DOHH2 (cell line): ENCODE results near the gene TUBB3.

Experiments used
- H3F3A ChIP-seq: fragments of 200-600 bp; sonication (generic), shearing (Covaris generic); 2 replicates; pipeline ENCODE4 v1.6.0; 2016; ENCODE audit warnings: antibody characterized with exemption, mild to moderate bottlenecking; ENCODE audit not compliant: control insufficient read depth, insufficient read depth
- H3K27ac ChIP-seq: fragments of 200-600 bp; sonication (generic); 2 replicates; pipeline ENCODE4 v1.5.1; 2014; ENCODE audit warnings: low read depth, mild to moderate bottlenecking, low read length, moderate library complexity
- H3K27me3 ChIP-seq: fragments of 200-600 bp; sonication (generic); 2 replicates; pipeline ENCODE4 v1.6.1; 2014; ENCODE audit warnings: mild to moderate bottlenecking, low read length, mixed read lengths; ENCODE audit not compliant: control insufficient read depth
- H3K36me3 ChIP-seq: fragments of 200-600 bp; sonication (generic); 2 replicates; pipeline ENCODE4 v1.6.1; 2014; ENCODE audit warnings: mild to moderate bottlenecking, low read length, moderate library complexity, mixed read lengths; ENCODE audit not compliant: control insufficient read depth
- H3K4me1 ChIP-seq: fragments of 200-600 bp; sonication (generic); 2 replicates; pipeline ENCODE4 v1.6.1; 2014; ENCODE audit warnings: mild to moderate bottlenecking, low read length, mixed read lengths; ENCODE audit not compliant: control insufficient read depth
- H3K4me2 ChIP-seq: fragments of 200-600 bp; sonication (generic); 2 replicates; pipeline ENCODE4 v1.6.0; 2014; ENCODE audit warnings: mild to moderate bottlenecking, low read length, moderate library complexity
- H3K4me3 ChIP-seq: fragments of 200-600 bp; sonication (generic); 2 replicates; pipeline ENCODE4 v1.5.1; 2014; ENCODE audit warnings: mild to moderate bottlenecking, low read length, mixed read lengths
- H3K79me2 ChIP-seq: fragments of 200-600 bp; sonication (generic); 2 replicates; pipeline ENCODE4 v1.6.1; 2014; ENCODE audit warnings: mild to moderate bottlenecking, low read length, mixed read lengths; ENCODE audit not compliant: control insufficient read depth
- H3K9me2 ChIP-seq: fragments of 200-600 bp; sonication (generic); replicated peaks from 2 replicates; pipeline ENCODE4 v1.6.1; 2014; ENCODE audit warnings: mild to moderate bottlenecking, low read length, mixed read lengths; ENCODE audit not compliant: control insufficient read depth
- H3K9me3 ChIP-seq: fragments of 200-600 bp; sonication (generic); 2 replicates; pipeline ENCODE4 v1.6.1; 2014; ENCODE audit warnings: antibody characterized with exemption, low read length, mixed read lengths; ENCODE audit not compliant: control insufficient read depth, insufficient read depth
- H4K20me1 ChIP-seq: fragments of 200-600 bp; sonication (generic); 2 replicates; pipeline ENCODE4 v1.6.0; 2014; ENCODE audit warnings: low read depth, mild to moderate bottlenecking, antibody characterized with exemption, low read length, moderate library complexity; ENCODE audit not compliant: control insufficient read depth, insufficient read depth
- EZH2phosphoT487 ChIP-seq: fragments of 200-600 bp; sonication (generic); IDR thresholded peaks from 2 replicates; pipeline ENCODE4 v1.6.1; 2017; ENCODE audit warnings: borderline replicate concordance, mild to moderate bottlenecking, antibody characterized with exemption, low read length, moderate library complexity, mixed read lengths
- TF ChIP-seq, protein P1 (sequence below): fragments of 200-600 bp; sonication (generic); IDR thresholded peaks from one replicate; pipeline ENCODE4 v1.5.1; 2014; ENCODE audit warnings: antibody characterized with exemption, mild to moderate bottlenecking, low read depth, low read length; ENCODE audit not compliant: poor library complexity, severe bottlenecking

TUBB3 gene

DNA sequence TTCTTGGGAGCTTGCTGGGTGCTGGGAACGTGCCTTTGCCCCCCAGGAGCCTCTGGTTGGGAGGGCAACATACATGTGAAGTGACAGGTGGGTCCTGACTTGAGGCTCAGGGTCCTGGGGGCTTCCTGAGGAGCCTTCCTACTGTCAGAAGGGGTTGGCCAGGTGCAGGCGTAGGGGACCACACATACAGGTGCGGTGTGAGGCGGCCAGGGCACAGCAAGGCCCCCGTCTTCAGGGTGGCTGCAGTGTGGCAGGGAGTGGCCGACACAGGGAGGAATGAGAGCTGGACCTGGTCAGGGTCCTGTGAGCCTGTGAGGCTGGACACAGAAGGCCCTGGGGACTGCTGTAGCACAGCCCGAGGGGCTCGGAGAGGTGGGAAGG lies 39.1 kb upstream of the TUBB3 start:
- TF ChIP-seq, protein P1, sequence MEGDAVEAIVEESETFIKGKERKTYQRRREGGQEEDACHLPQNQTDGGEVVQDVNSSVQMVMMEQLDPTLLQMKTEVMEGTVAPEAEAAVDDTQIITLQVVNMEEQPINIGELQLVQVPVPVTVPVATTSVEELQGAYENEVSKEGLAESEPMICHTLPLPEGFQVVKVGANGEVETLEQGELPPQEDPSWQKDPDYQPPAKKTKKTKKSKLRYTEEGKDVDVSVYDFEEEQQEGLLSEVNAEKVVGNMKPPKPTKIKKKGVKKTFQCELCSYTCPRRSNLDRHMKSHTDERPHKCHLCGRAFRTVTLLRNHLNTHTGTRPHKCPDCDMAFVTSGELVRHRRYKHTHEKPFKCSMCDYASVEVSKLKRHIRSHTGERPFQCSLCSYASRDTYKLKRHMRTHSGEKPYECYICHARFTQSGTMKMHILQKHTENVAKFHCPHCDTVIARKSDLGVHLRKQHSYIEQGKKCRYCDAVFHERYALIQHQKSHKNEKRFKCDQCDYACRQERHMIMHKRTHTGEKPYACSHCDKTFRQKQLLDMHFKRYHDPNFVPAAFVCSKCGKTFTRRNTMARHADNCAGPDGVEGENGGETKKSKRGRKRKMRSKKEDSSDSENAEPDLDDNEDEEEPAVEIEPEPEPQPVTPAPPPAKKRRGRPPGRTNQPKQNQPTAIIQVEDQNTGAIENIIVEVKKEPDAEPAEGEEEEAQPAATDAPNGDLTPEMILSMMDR, result no peak
- TF ChIP-seq EZH2phosphoT487, result no peak
- no peak overlapping the region for H3K4me3 ChIP-seq
- H3K9me3 ChIP-seq, result no peaks in the 10 kb centered on the region
- H3K27me3 ChIP-seq, result no peaks in the 10 kb centered on the region
- no peaks in the 10 kb centered on the region for H3K9me2 ChIP-seq
- no peak overlapping the region for H3K4me2 ChIP-seq
- H4K20me1 ChIP-seq, result no peaks in the 10 kb centered on the region
- peaks cover 45% of the 10 kb centered on the region for H3K79me2 ChIP-seq
- H3K27ac ChIP-seq, result no peak overlapping the region
- no peaks in the 10 kb centered on the region for H3K4me1 ChIP-seq
- H3F3A ChIP-seq, result no peaks in the 10 kb centered on the region
- peaks cover 68% of the 10 kb centered on the region for H3K36me3 ChIP-seq

DNA sequence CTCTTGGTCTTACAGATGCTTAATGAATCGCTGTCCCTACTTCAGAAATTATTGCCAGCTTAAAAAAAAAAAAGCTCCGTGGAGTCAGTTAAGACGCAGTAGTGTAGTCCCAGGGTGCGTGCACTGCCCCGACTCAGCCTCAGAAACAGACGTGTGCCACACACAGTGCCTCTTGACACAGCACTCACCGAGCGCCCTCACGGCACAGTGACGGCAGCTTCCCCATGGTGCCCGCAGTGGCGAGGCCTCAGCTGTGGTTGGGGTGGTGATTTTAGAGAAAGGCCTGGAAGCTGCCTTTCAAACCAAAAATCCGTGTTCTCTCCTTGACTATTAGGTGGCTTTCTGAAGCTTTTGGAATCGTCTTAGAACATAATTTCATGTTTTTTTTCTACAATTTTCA lies 35.9 kb upstream of the TUBB3 start:
- Histone ChIP-seq H3K36me3 (peaks cover 65% of the 10 kb centered on the region), H3K9me2 (no peaks in the 10 kb centered on the region), H3F3A (no peaks in the 10 kb centered on the region), H3K27ac (no peak overlapping the region), H3K4me2 (no peak overlapping the region), H3K4me1 (no peaks in the 10 kb centered on the region), H3K79me2 (peaks cover 19% of the 10 kb centered on the region), H3K9me3 (no peaks in the 10 kb centered on the region), H3K27me3 (no peaks in the 10 kb centered on the region), H3K4me3 (no peak overlapping the region), H4K20me1 (no peaks in the 10 kb centered on the region)
- TF ChIP-seq EZH2phosphoT487, result no peak
- TF ChIP-seq, protein P1, result no peak

DNA sequence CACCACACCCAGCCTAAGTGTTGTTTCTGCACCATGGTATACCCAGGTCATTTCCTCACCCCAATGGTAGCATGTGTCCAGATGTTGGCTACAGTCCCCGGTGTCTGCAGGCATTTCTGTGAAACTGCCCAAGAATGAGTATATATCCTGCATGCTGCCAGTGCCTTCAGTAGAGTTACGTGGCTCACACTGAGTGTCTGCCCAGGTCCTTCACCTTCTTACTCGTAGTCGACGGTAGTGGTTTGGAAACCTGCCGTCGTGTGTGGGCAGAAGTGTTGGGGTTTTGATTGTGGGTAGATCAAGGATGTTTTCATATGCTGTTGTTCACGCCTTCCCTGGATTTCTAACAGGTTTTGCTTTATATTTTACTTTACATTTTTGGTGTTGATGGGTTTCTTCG lies 32.9 kb upstream of the TUBB3 start:
- H3K27me3 ChIP-seq, result no peaks in the 10 kb centered on the region
- no peak overlapping the region for H3K4me2 ChIP-seq
- no peaks in the 10 kb centered on the region for H4K20me1 ChIP-seq
- no peaks in the 10 kb centered on the region for H3K4me1 ChIP-seq
- peaks cover 3% of the 10 kb centered on the region; the same call in 1 of the 2 replicates for H3K79me2 ChIP-seq
- H3K36me3 ChIP-seq, result peaks cover 72% of the 10 kb centered on the region
- no peak overlapping the region for H3K4me3 ChIP-seq
- no peaks in the 10 kb centered on the region for H3K9me2 ChIP-seq
- H3F3A ChIP-seq, result no peaks in the 10 kb centered on the region
- no peak overlapping the region for H3K27ac ChIP-seq
- H3K9me3 ChIP-seq, result no peaks in the 10 kb centered on the region
- TF ChIP-seq, protein P1, result no peak
- TF ChIP-seq EZH2phosphoT487, result no peak
